Fibroblast of pulmonary artery (primary cell): Measurements from ENCODE around the gene FAM124A.
A peak's percentile ranks its signal among the peaks of the same experiment; 100 is the strongest.

Source experiments
- DNase-seq: peaks from one replicate; pipeline ENCODE4 v3.0.0-alpha.2; 2010; ENCODE audit warnings: low read depth
- H3K4me3 ChIP-seq: replicated peaks from 2 replicates; pipeline ENCODE4 v1.5.1; 2011; ENCODE audit warnings: low read depth, mild to moderate bottlenecking, control low read depth, low read length, moderate library complexity
- CTCF ChIP-seq: IDR thresholded peaks from 2 replicates; pipeline ENCODE4 v1.5.1; 2011; ENCODE audit warnings: mild to moderate bottlenecking, control low read depth, low read length, inconsistent platforms; ENCODE audit errors: missing control alignments

The FAM124A gene

GRCh38 chr13:51298812-51299211 is 76.6 kb downstream of the FAM124A start:
- no peak overlapping the region for H3K4me3 ChIP-seq
- no peak for TF ChIP-seq CTCF
- DNase-seq = peak; percentile 19

GRCh38 chr13:51303063-51303552 is 80.9 kb downstream of the FAM124A start:
- no peak overlapping the region for H3K4me3 ChIP-seq
- TF ChIP-seq CTCF = no peak
- DNase-seq = no peak

GRCh38 chr13:51303882-51304281 is 81.7 kb downstream of the FAM124A start:
- TF ChIP-seq CTCF = no peak
- no peak overlapping the region for H3K4me3 ChIP-seq

GRCh38 chr13:51305271-51305967 is 83.2 kb downstream of the FAM124A start:
- no peak for DNase-seq
- no peak overlapping the region for H3K4me3 ChIP-seq
- no peak for TF ChIP-seq CTCF

More at GRCh38 chr13:51303882-51304281, 81.7 kb downstream of the FAM124A start:
- DNase-seq = no peak

GRCh38 chr13:51308781-51309180 is 86.6 kb downstream of the FAM124A start:
- no peak for DNase-seq
- H3K4me3 ChIP-seq = no peak overlapping the region
- TF ChIP-seq CTCF = no peak

- no peak overlapping the region for H3K4me3 ChIP-seq
- TF ChIP-seq CTCF = no peak
- DNase-seq = no peak
Measured at GRCh38 chr13:51311231-51311630, 89.0 kb downstream of the FAM124A start.
